Fibroblast of skin of right biceps (primary cell): ENCODE measurements around the gene STARD3.

Experiments
- DNase-seq: peaks from one replicate; pipeline ENCODE4 v3.0.0-alpha.2; 2013

STARD3 gene

DNA sequence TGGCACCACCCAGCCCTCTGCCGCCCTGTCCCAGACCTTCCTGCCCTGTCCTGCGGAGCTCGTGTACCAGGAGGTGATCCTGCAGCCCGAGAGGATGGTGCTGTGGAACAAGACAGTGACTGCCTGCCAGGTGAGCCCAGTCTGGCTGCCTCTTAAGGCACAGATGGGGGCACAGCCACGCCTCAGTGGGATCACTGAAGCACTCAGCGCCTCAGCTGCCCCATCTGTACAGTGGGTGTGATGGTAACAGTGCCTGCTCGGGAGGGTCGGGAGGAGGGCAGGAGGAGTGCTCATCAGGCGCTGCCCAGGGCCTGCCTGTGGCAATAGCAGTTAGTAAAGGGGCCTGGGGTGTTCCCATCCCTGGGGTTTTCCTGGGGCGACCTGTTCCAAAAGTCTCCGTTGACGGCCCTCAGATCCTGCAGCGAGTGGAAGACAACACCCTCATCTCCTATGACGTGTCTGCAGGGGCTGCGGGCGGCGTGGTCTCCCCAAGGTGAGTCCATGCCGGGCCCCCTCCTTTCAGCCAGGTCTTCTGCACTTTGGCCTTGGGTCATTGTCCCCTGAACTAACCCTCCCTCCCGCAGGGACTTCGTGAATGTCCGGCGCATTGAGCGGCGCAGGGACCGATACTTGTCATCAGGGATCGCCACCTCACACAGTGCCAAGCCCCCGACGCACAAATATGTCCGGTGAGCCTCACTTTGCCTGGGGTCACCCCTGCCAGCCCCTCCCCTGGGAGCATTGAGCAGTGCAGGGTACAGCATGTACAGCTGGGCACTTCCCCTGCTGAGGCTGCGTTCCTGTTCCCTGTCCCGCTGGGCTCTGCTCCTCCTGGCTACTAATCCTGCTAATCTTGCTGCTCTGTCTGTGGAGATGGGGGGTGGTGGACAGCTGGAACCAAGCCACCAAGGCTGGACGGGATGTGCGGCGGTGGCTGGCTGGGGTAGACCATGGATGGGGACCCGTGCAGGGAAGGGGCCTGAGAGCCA is 23.7 kb downstream of the STARD3 start:
- no peak for DNase-seq

GRCh38 chr17:39661744-39662541 is 25.0 kb downstream of the STARD3 start:
- no peak for DNase-seq

GRCh38 chr17:39662551-39663339 is 25.8 kb downstream of the STARD3 start:
- no peak for DNase-seq

GRCh38 chr17:39663340-39663687 is 26.4 kb downstream of the STARD3 start:
- no peak for DNase-seq

- no peak for DNase-seq
Measured at GRCh38 chr17:39663688-39664580, 27.0 kb downstream of the STARD3 start.

GRCh38 chr17:39664581-39665561 is 27.9 kb downstream of the STARD3 start, which contains the start of gene TCAP:
TSS of gene TCAP (plus strand) at chr17:39665349. CDS start at chr17:39665360, 11 bp downstream.
- DNase-seq: no peak

DNA sequence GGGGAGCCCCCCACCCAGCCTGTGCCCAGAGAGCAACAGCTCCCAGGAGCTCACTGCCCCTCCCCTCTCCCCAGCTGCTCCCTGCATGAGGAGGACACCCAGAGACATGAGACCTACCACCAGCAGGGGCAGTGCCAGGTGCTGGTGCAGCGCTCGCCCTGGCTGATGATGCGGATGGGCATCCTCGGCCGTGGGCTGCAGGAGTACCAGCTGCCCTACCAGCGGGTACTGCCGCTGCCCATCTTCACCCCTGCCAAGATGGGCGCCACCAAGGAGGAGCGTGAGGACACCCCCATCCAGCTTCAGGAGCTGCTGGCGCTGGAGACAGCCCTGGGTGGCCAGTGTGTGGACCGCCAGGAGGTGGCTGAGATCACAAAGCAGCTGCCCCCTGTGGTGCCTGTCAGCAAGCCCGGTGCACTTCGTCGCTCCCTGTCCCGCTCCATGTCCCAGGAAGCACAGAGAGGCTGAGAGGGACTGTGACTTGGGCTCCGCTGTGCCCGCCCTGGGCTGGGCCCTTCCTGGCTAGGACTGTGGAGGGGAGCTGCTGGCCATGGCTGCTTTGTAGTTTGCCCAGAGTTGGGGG is 28.8 kb downstream of the STARD3 start:
- no peak for DNase-seq

DNA sequence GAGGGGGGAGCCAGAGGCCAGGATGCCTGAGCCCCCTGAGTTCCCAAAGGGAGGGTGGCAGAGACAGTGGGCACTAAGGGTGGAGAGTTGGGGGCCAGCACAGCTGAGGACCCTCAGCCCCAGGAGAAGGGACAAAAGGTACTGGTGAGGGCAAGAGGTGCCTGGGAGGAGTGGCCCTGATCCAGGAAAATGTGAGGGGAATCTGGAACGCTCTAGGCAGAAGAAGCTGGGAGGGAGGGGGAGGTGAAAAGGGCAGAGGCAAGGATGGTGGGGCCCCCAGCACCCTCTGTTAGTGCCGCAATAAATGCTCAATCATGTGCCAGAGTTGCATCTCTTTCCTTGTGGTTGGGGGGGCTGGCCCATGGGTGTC is 29.3 kb downstream of the STARD3 start:
- no peak for DNase-seq

- no peak for DNase-seq
Measured at GRCh38 chr17:39666601-39667261, 29.8 kb downstream of the STARD3 start.

GRCh38 chr17:39667262-39667944 is 30.5 kb downstream of the STARD3 start:
- no peak for DNase-seq

GRCh38 chr17:39667945-39668924 is 31.3 kb downstream of the STARD3 start, which contains the start of gene PNMT:
TSS of gene PNMT (plus strand) at chr17:39668453. CDS start at chr17:39668476, 23 bp downstream.
- DNase-seq: peak; percentile 58

- DNase-seq: no peak
Measured at GRCh38 chr17:39669897-39670735, 33.2 kb downstream of the STARD3 start.

DNA sequence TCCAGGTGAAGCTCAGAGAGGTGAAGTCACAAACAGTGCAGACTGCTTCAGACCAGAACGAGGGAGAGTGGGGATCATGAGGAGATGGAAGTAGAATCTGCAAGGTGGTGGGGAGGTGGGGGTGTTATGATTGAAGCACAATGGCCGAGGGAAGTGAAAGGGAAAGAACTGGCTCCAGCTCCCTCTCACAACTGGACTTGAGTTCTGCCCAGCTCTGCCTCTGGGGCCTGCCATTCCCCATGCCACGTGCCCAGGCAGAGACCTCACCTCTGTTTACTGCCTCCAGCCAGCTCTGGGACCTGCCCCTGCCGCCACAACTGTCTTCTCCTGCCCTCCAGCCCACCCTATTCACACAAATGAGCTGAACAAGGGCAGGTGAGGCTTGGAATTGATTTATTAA is 33.8 kb downstream of the STARD3 start:
- DNase-seq: no peak

- peak; percentile 31 for DNase-seq
Measured at GRCh38 chr17:39671651-39672521, 34.9 kb downstream of the STARD3 start.

GRCh38 chr17:39672522-39673334 is 35.8 kb downstream of the STARD3 start:
- no peak for DNase-seq
